SK-N-SH treated with all-trans-retinoic acid at 6 μM for 48 hours (cell line): Measurements from ENCODE around the gene ZNF860.

ENCODE experiments used
- ARNTL ChIP-seq: fragments of 450-650 bp; formaldehyde crosslinking; IDR thresholded peaks from 2 replicates; pipeline ENCODE4 v1.5.0; 2020; ENCODE audit warnings: low read depth, mild to moderate bottlenecking, moderate library complexity, borderline replicate concordance
- CSDC2 ChIP-seq: fragments of 250-450 bp; sonication (Bioruptor Pico); IDR thresholded peaks from 2 replicates; pipeline ENCODE4 v1.5.0; 2020; ENCODE audit warnings: mild to moderate bottlenecking, moderate library complexity
- ISL1 ChIP-seq: fragments of 250-450 bp; sonication (Bioruptor Pico); IDR thresholded peaks from 2 replicates; pipeline ENCODE4 v2.1.2; 2022; ENCODE audit warnings: mild to moderate bottlenecking, moderate library complexity
- POU6F1 ChIP-seq: fragments of 250-450 bp; sonication (Bioruptor Pico); IDR thresholded peaks from 2 replicates; pipeline ENCODE4 v1.8.0; 2021; ENCODE audit warnings: low read depth, mild to moderate bottlenecking, moderate library complexity, borderline replicate concordance
- RARB ChIP-seq: fragments of 250-450 bp; sonication (Bioruptor Pico); IDR thresholded peaks from 2 replicates; pipeline ENCODE4 v1.8.0; 2021; ENCODE audit warnings: mild to moderate bottlenecking, moderate library complexity
- TOX ChIP-seq: fragments of 250-450 bp; sonication (Bioruptor Pico); IDR thresholded peaks from 2 replicates; pipeline ENCODE4 v1.8.0; 2021; ENCODE audit warnings: mild to moderate bottlenecking, moderate library complexity, borderline replicate concordance
- ZFP3 ChIP-seq: fragments of 250-450 bp; sonication (Bioruptor Pico); IDR thresholded peaks from 2 replicates; pipeline ENCODE4 v1.5.0; 2020; ENCODE audit warnings: mild to moderate bottlenecking, moderate library complexity
- TF ChIP-seq, protein P1 (sequence below): fragments of 250-450 bp; sonication (Bioruptor Pico); IDR thresholded peaks from 2 replicates; pipeline ENCODE4 v1.8.0; 2020; ENCODE audit warnings: mild to moderate bottlenecking, moderate library complexity, borderline replicate concordance
- TF ChIP-seq, protein P2 (sequence below): fragments of 250-450 bp; sonication (Bioruptor Pico); IDR thresholded peaks from 2 replicates; pipeline ENCODE4 v1.5.1; 2021; ENCODE audit warnings: mild to moderate bottlenecking, moderate library complexity
- TF ChIP-seq, protein P3 (sequence below): fragments of 250-450 bp; sonication (Bioruptor Pico); IDR thresholded peaks from 2 replicates; pipeline ENCODE4 v1.5.1; 2020; ENCODE audit warnings: low read depth, mild to moderate bottlenecking, moderate library complexity

DNA sequence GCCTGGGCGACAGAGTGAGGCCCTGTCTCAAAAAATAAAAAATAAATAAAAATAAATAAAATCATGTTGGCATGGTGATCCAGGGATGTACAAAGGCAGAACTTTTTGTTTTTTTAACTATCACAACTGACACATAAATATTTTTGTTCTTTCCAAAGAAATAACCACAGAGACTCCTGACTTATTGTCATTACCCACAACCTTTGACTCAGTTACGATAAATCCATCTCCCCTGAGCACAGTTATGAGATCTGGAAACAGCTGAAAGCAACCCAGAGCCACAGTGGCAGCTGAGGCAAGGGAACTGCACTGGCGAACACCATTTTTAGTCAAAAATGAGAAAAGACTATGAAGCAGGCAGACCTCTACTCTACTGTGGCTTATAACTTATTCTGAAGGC is 24.4 kb upstream of the ZNF860 start:
- TF ChIP-seq, protein P1, sequence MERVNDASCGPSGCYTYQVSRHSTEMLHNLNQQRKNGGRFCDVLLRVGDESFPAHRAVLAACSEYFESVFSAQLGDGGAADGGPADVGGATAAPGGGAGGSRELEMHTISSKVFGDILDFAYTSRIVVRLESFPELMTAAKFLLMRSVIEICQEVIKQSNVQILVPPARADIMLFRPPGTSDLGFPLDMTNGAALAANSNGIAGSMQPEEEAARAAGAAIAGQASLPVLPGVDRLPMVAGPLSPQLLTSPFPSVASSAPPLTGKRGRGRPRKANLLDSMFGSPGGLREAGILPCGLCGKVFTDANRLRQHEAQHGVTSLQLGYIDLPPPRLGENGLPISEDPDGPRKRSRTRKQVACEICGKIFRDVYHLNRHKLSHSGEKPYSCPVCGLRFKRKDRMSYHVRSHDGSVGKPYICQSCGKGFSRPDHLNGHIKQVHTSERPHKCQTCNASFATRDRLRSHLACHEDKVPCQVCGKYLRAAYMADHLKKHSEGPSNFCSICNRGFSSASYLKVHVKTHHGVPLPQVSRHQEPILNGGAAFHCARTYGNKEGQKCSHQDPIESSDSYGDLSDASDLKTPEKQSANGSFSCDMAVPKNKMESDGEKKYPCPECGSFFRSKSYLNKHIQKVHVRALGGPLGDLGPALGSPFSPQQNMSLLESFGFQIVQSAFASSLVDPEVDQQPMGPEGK (CRISPR knock-in tag): no peak
- TF ChIP-seq, protein P2, sequence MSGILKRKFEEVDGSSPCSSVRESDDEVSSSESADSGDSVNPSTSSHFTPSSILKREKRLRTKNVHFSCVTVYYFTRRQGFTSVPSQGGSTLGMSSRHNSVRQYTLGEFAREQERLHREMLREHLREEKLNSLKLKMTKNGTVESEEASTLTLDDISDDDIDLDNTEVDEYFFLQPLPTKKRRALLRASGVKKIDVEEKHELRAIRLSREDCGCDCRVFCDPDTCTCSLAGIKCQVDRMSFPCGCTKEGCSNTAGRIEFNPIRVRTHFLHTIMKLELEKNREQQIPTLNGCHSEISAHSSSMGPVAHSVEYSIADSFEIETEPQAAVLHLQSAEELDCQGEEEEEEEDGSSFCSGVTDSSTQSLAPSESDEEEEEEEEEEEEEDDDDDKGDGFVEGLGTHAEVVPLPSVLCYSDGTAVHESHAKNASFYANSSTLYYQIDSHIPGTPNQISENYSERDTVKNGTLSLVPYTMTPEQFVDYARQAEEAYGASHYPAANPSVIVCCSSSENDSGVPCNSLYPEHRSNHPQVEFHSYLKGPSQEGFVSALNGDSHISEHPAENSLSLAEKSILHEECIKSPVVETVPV: no peak
- TF ChIP-seq RARB (CRISPR knock-in tag) (no peak), TOX (no peak), ARNTL (no peak), ZFP3 (CRISPR knock-in tag) (no peak), CSDC2 (no peak), ISL1 (CRISPR knock-in tag) (no peak), POU6F1 (CRISPR knock-in tag) (no peak)
- TF ChIP-seq, protein P3, sequence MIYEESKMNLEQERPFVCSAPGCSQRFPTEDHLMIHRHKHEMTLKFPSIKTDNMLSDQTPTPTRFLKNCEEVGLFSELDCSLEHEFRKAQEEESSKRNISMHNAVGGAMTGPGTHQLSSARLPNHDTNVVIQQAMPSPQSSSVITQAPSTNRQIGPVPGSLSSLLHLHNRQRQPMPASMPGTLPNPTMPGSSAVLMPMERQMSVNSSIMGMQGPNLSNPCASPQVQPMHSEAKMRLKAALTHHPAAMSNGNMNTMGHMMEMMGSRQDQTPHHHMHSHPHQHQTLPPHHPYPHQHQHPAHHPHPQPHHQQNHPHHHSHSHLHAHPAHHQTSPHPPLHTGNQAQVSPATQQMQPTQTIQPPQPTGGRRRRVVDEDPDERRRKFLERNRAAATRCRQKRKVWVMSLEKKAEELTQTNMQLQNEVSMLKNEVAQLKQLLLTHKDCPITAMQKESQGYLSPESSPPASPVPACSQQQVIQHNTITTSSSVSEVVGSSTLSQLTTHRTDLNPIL (CRISPR knock-in tag): no peak
